HG03520 (cell line): ENCODE measurements around the gene BRSK1.

Experiments used
- ATAC-seq: cut with Tn5 transposase; IDR thresholded peaks from one replicate; pipeline ENCODE4 v1.9.1; 2021; ENCODE audit warnings: mild to moderate bottlenecking, moderate library complexity; ENCODE audit not compliant: unreplicated experiment

The BRSK1 gene

DNA sequence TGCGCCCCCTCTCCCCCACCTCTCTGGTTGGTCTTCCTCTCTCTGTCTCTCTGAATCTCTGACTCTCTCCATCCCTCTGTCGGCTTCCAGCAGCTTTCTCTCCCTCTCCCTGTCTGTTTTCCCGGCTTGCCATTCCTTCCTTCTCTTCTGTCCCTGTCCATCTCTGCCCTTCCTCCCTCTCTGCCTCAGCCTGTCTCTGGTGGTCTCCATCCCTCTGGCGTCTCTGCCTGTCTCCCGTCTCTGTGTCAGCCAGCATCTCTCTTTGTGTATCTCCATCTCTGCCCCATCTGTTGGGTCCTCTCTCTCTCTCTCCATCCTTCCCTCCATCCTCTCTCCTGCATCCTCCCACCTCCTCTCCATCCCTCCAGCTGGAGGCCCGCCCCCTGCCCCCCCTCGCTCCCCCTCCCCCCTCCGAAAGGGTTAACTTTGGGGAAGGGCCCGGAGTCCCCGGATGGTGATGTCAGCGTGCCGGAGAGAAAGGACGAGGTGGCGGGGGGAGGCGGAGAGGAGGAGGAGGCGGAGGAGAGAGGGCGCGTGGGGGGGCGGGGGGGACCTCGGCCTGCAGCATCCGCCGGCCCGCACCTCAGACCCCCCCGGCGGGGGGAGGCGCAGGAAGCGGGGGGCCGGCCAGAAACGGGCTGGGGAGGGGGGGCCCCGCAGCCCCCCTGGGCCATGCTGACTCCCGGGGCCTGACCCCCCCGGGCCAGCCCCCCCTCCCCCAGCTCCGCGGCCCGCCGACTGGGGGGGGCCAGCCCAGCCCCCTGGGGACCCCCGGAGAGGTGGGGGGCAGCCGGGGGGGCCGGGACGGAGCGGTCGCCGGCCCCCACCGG lies at the start of gene BRSK1:
TSS of gene BRSK1 (plus strand) at position 450 of the 830 bp plus-strand sequence. CDS start 446 bp downstream, outside the sequence.
- no peak for ATAC-seq

GRCh38 chr19:55238030-55238429 lies 45.8 kb upstream of the BRSK1 start:
- ATAC-seq = no peak

DNA sequence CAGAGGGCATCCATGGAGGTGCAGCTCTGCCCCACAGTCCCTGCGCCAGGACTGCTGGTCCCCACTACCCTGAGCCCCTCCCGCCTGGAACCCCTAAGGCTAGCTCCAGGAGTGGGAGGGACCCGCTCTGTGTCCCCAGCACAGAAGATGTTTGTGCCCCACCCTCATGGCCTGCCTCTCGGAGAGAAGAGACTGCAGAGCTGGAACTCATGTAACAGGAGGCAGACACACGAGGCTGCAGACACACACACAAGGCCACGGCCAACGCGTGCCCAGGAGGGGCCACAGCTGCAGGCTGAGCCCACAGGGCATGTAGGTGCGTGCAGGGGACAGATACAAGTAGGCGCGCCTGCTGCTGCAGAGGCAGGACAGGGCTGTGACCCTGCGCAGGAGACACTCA lies 44.8 kb upstream of the BRSK1 start:
- ATAC-seq = no peak

GRCh38 chr19:55240713-55241020 lies 43.1 kb upstream of the BRSK1 start:
- no peak for ATAC-seq

DNA sequence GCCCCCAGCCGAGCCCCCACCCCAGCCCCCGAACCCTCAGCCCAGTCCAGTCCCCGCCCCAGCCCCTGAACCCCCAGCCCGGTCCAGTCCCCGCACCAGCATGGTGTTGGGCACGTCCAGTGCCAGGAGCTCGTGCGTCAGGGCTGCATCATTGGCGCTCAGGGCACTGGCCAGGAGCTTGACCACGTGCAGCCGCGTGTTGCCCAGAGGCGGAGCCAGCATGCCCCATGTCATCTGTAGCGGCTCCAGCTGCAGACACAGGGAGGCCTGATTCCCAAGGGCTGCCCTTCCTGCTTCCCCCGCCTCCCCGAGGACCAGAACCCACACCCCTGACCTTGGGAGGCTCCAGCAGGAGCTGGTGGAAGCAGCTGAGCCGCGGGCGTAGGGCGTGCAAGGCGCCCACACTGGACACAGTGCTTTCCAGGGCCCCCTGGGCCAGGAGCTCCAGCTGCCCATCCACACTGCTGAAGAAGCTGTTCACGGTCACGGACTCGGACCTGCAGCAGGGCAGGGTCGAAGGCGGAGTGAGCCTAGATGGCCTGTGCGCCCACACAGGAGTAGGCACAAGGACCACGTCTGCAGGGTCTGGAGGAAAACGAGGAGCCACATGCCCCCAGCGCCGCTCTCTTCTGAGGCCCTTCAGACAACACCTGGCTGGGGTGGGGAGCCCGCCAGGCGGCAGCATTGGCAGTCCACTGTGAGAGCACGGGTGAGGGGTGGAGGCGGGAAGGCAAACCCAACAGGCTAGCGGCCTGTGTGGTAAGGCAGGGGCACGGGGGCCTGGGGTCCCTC lies 42.5 kb upstream of the BRSK1 start:
- ATAC-seq = no peak

DNA sequence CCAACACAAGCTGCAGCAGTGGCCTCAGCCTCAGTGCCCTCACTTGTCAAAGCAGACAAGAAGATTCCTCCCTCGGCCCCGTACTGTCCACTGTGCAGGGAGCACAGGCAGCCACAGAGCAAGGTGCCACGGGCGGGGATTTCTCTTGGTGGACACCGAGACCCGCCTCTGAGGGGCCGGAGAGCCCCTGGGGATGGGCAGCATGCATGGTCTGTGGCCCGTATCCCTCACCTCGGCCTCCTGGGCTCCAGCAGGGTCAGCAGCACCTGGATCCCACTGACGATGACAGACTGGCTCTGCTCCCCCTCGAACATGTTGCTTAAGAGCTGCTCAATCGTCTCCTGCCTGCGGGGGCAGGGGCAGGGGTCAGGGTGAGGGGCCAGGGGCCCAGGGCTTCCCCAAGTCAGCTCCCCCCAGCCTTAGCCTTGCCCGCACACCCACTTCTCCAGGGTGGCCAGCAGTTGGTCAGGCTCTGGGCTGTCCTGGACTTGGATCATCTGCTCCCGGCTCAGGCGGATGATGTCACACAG lies 41.8 kb upstream of the BRSK1 start:
- ATAC-seq = no peak

GRCh38 chr19:55242517-55242916 lies 41.3 kb upstream of the BRSK1 start:
- no peak for ATAC-seq

- ATAC-seq = no peak
These were observed 39.7 kb upstream of the BRSK1 start for GRCh38 chr19:55244004-55244680.

- no peak for ATAC-seq
These were observed 38.4 kb upstream of the BRSK1 start for GRCh38 chr19:55245236-55245904.

DNA sequence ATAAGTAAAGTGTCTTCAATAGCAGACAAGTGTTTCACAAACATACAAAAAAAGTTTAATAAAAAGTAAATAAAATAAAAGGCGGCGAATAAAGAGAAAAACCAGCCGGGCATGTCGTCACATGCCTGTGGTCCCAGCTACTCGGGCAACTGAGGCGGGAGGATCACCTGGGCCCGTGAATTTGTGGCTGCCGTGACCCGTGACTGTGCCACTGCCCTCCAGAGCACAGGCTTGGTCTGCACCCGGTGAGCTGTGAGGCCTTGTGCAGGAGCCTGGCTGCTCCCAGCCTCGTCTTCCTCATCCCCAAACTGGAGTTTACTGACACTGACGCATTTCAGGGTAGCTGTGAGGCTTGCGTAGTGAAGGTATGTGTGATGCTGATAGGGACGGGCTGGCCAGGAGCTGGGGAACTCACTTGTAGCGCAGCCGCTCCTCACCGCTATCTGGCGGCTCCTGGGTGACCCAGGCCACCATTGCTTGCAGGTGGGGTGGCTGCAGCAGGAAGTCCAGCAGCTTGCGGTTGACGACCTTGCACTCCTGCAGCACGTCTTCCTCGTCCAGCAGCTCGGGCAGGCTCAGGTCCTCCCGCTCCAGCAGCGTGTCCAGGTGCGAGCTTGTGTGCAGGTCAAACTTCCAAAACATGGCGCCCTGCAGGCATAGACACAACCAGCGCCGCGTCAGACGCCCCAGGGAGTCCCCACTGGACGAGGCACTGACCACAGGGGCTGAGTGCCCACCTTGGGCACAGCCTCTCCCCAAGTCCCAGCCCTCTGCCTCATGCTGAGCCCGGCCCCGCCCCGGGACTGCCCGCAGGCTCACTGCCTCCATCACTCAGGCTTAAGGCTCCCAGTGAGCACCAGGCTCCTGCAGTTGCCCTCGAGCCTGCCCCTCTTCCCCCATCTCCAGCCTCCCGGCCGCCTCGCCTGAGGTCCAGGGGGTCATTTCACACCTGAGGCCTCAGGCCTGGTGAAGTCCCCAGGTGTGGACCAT lies 37.0 kb upstream of the BRSK1 start:
- ATAC-seq = no peak

- no peak for ATAC-seq
These were observed 36.1 kb upstream of the BRSK1 start for GRCh38 chr19:55247621-55248099.

DNA sequence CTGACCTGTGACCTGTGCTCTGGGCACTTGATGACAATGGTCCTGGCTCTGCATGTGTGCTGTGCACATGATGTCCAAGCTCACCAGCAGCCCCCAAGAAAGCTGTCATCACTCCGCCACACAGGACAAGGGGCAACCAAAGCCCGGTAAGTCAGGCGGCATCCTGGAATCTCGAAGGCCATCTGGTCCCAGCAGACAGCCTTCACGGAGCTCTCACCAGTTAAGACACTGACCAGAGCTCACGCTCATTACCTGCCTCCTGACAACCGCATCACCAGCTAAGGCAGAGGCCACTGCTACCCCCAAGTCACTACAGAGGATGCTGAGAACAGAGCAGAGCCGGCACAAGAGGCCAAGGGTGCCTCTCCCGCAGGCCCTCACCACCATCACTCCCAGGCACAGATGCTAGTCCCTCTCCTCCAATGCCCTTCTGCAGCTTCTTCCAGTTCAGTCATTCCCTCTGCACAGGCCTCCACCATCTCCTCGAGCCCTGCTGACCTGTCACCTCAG lies 35.6 kb upstream of the BRSK1 start:
- no peak for ATAC-seq

DNA sequence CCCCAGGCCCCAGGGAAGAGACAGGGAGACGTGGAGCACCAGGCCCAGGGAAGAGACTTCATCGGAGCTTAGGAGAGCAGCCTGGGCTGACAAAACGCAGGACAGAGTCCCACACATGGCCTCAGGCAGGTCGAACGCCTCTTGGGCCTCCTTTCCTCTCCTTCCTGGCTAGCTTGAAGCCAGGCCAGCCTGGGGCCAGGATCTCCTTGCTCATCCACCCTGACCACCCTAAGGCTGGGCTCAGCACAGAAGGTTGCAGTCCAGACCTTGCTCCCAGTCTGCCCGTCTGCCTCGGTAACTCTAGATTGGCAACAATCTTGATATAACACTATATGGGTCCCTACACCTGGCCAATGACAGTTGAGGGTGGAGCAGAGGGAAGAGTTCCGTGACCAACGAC lies 35.1 kb upstream of the BRSK1 start:
- ATAC-seq = no peak

GRCh38 chr19:55249841-55250240 lies 34.0 kb upstream of the BRSK1 start:
- no peak for ATAC-seq

GRCh38 chr19:55250262-55251036 lies 33.3 kb upstream of the BRSK1 start:
- no peak for ATAC-seq

- no peak for ATAC-seq
These were observed 32.3 kb upstream of the BRSK1 start for GRCh38 chr19:55251341-55252081.

DNA sequence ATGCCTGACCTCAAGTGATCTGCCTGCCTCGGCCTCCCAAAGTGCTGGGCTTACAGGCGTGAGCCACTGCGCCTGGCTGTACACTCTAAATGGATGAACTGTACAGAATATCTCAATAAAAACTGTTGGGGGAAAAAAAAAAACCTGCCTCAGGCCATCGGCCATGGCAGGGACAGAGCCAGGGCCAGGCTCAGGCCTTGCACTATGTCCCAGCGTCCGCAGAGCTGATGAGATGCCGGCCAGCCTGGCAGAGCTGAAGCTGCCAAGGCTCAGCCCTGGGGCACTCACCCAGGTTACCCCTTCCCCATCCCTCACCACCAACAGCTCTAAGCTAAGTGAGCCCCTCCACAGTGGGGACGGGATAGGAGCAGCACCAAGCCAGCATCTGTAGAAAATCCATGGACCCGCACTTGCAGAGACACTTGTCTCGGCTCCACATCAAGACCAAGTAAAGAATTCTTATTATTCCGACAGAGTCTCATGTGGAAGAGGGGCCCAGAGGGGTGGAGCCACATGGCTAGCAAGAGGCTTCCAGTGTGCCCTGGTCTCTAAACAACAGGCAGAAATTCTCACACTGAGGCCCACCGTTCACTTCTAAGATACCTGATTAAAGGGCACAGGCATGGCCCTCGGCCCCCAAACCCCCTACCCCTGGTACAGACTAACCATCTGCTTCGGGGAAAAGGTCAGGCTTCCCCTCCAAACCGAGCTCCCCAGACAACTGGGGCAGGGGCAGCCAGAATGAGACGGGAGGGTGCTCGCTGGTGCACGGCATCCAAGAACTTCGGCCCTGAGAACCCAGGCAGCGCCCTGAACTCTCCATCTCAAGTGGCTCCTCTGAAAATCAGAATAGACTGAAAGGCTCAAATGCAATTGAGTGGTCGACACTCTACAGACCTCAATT lies 30.8 kb upstream of the BRSK1 start:
- ATAC-seq = no peak
